GM19395 (cell line): ENCODE results near the gene HSD17B13.
"Not testable (repeated sequence)": the region's sequence is repeated elsewhere in the genome, so short reads cannot be mapped to it uniquely, and the experiment has no call there.

Experiments
- ATAC-seq: cut with Tn5 transposase; IDR thresholded peaks from one replicate; pipeline ENCODE4 v1.9.1; 2021; ENCODE audit warnings: mild to moderate bottlenecking, moderate library complexity; ENCODE audit not compliant: unreplicated experiment

HSD17B13 gene

DNA sequence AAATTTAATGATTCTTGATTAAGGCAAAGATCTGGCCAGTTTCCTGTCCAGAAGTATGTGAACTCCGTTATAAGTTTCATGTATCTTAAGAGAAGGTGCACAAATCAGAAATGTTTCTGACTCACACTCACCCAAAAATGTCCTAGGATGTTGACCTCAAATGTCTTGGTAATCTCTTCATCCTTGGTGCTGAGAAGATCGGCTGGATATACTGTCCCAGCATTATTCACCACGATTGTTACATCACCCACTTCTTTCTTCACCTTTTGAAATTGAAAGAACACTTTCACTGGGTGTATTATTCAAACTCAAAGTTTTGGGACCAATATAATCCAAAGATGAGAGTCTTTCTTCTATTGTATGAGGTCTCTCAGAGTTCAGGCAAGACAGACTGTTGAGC lies 5.7 kb downstream of the HSD17B13 start:
- no peak for ATAC-seq

DNA sequence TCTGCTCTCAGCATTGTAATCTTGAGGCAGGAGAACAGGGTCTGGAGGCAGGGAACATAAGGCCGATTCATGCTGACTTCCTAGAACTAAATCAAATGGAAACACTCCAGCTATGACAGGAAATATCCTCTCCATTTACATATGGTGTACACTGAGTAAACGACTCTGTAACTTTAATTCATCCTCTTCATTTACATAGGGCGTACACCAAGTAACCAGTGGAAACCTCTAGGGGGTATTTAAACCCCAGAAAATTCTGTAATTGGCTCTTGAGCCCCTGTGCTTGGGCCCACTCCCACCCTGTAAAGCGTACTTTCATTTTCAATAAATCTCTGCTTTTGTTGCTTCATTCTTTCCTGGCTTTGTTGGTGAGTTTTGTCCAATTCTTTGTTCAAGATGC lies 7.7 kb downstream of the HSD17B13 start:
- ATAC-seq = not testable (repeated sequence)

DNA sequence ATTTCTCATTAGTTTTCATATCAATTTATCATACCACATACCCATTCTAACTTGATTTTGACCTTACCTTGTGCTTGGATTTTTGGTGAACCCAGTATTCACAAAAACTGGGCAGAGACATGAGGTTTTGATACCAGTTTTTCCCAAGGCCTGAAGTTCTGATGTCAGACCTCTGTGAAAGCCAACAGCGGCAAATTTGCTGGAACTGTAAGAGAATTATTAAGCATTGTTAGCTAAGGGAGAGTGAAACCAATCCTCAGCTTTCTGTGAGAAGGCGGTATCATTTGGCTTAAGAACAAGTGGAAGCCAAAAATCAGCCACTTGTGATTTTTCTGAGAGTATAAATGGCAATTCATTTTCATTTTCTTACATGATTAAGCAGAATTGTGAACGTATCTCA lies 8.9 kb downstream of the HSD17B13 start:
- no peak for ATAC-seq

DNA sequence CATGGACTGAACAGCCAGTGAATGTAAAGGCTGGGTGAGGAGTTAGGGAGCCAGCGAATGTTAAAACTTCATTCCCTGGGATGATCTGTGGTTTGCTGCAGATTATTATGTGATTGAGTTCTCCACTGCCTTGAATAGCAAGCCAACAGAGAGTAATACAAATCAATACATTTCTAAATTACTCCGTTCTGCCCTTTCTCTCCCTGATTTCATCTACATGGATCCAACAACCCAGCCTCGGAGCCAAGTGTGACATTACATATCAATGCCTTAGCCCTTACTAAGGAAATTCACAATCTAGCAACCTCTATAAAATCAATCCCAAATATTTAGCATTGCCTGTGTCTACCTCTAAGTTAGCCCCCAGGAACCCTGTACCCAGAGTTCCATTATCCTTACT lies 11.0 kb downstream of the HSD17B13 start:
- no peak for ATAC-seq

DNA sequence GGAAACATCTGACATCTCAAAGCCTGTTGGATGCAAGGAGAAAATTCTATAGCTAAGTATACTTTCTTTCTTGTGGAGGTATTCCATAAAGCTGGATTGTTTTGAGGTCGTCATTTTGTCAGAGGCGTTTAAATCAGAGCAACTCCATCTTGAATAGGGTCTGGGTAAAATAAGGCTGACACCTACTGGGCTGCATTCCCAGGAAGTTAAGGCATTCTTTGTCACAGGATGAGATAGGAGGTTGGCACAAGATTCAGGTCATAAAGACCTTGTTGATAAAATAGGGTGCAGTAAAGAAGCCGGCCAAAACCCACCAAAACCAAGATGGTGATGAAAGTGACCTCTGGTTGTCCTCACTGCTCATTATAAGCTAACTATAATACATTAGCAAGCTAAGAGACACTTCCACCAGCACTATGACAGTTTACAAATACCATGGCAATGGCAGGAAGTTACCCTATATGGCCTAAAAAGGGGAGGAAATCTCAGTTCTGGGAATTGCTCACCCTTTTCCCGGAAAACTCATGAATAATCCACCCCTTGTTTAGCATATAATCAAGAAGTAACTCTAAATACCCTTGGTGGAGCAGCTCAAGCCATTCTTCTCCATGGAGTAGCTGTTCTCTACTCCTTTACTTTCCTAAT lies 11.9 kb downstream of the HSD17B13 start:
- ATAC-seq = no peak

DNA sequence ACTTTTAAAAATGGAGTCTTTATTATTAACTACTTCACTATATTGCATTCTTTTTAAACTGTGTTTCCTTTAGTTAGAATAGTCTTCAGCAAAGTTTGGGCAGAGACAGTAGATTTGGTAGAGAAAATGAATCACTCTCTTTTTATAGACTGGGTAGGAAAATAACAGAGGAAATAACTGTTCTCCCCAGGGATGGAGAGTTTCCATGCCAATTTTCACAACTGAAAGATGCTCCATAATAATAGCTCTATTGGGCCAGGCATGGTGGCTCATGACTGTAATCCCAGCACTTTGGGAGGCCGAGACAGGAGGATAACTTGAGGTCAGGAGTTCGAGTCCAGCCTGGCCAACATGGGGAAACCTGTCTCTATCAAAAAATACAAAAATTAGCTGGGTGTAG lies 13.1 kb downstream of the HSD17B13 start:
- no peak for ATAC-seq

DNA sequence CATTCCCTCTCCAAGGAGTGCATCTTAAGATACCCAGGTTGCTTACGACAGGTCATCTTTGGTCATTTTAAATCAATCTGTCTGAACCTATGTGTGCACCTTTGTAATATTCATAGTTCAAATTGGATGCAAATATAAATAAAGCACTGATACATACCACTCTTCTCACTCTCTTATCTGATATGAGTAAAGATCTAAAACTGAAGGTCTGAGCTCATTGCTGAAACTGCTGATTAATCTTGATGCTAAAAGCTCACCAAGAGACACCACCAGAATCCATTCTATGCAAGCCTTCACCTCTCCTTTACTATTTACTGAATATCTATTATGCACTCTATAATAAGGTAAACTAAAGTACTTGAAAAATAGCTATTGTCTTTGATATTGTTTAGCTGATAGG lies 16.6 kb downstream of the HSD17B13 start:
- ATAC-seq = no peak

DNA sequence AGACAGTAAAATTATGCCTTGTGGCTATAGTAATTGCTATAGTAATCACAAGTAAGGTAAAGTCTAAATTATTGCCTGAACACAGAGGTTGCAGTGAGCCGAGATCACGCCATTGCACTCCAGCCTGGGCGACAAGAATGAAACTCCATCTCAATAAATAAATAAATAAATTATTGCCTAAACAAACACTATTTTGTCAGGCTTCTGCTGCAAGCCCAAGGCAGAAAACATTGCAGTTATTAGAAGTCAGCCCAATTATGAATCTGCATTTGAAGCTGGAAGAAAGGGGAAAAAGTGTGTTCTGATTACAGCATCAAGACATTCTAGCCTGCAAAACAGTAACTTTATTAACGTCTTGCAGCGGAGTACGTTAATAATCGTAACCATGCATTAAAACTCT lies 17.1 kb downstream of the HSD17B13 start:
- no peak for ATAC-seq

DNA sequence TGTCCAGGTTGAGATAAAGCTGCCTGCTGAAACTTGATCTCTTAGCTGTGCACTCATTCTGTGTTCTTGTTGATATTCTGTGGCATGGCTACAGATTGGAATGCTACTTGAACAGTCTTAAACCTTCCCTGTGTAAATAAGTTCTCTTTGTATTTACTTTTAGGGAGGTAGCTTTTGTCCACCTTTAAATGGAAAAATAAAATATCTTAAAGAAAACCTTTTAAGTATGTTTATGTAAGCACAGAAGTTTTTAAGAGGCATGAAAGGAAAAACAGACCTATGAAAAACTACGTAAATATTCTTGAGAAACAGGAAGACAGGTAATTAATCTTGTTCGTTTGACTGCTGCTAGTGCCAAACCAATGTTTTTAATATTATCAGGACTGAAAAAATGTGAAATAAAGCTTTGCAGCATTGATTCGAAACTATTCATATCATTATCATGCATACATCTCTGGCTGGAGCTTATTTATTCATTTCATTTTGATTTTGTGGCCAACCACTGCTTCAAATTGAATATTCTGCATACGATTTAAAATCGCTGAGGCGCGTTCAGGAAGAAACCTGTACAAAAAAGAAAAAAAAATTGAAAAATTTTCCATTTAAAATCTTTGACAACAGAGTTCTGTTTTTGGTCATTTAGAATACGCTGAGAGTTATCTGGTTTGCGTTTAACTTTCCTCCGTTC lies 17.8 kb downstream of the HSD17B13 start:
- no peak for ATAC-seq

DNA sequence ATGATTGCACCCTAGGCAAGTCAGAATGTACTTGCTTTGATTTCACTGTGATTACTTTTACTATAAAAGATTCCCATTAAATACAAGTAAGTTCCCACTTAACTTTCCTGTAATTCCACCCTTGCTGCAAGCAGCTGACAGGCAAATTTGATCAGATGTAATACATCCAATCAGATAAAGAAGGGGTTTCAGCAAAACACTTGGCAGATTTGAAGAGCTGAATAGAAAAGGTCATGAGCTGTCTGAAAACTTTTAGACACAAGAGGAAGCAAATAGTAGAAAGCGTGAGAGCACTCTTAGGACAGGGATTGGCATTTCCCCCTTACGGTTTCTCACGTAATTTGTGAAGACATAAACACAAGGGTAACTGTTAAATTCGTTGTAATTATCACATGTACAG lies 22.8 kb downstream of the HSD17B13 start:
- no peak for ATAC-seq

DNA sequence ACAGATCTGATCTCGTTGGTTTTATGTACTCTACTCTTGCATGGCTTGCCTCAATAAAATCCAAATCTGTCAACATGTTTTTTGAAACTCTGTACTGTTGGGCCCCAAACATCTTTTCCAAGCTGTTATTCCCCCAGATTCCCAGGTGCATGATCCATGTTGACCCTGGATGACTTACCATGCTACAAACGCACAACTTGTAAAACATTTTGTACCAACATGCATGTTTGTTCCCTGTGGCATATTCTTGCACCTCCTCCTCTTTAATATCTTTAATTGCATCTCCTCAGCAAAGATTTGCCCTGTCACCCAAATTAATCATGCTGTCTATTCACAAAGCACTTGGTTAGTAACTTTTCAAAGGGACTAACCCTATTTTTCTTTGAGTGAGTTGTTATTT lies 24.3 kb downstream of the HSD17B13 start:
- ATAC-seq = no peak

DNA sequence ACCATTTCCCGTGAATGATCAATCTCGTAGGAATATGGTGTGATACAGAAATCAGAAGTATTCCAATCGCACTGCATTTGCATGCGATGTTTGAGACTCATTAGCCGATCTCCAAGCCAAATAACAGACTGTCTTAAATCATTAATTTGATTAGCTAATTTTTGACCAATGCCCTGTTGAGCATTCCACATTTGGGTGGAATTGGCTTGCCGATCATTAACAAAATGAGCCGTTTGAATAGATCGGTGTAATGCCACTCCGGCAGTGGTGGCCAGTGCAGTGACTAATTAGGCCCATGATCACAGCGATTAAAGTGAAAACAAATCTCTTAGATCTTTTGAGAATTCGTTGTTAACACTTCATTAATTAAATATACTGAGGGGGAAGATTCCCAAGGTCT lies 27.8 kb downstream of the HSD17B13 start:
- ATAC-seq = not testable (repeated sequence)

DNA sequence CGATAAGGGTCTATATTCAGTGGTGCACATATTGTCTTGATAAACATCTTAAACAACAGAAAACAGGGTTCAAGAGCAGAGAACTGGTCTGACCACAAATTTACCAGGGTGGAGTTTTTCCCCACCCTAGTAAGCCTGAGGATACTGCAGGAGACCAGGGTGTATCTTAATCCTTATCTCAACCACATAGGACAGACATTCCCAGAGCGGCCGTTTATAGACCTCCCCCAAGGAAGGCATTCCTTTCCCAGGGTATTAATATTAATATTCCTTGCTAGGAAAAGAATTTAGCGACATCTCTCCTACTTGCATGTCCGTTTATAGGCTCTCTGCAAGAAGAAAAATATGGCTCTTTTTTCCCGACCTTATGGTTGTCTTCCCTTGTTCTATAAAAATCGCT lies 28.8 kb downstream of the HSD17B13 start:
- not testable (repeated sequence) for ATAC-seq

DNA sequence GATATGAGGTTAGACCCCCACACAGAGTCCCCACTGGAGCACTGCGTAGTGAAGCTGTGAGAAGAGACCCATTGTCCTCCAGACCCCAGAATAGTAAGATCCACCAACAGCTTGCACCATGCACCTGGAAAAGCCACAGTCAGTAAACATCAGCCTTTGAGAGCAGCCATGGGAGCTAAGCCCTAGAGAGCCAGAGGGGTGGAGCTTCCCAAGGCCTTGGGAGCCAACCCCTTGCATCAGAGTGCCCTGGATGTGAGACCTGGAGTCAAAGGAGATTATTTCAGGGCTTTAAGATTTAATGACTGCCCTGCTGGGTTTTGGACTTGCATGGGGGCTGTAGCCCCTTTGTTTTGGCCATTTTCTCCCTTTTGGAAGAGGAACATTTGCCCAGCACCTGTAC lies 35.7 kb downstream of the HSD17B13 start:
- ATAC-seq = no peak

DNA sequence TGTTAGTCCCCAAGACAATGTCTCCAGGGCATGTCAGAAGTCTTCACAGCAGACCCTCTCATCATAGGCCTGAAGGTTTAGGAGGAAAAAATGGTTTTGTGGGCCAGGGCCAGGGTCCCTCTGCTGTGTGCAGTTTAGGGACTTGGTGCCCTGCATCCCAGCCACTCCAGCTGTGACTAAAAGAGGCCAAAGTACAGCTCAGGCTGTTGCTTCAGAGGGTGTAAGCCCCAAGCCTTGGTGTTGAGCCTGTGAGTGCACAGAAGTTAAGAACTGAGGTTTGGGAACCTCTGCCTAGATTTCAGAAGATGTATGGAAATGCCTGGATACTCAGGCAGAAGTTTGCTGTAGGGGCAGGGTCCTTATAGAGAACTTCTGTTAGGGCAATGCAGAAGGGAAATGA lies 38.4 kb downstream of the HSD17B13 start:
- ATAC-seq = not testable (repeated sequence)

DNA sequence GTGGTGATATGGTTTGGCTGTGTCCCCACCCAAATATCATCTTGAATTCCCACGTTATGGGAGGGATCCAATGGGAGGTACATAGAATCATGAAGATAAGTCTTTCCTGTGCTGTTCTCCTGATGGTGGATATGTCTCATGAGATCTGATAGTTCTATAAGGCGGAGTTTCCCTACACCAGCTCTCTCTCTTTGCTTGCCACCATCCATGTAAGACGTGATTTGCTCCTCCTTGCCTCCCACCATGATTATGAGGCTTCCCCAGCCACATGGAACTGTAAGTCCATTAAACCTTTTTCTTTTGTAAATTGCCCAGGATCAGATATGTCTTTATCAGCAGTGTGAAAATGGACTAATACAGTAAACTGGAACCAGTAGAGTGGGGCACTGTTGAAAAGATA lies 39.5 kb downstream of the HSD17B13 start:
- no peak for ATAC-seq

DNA sequence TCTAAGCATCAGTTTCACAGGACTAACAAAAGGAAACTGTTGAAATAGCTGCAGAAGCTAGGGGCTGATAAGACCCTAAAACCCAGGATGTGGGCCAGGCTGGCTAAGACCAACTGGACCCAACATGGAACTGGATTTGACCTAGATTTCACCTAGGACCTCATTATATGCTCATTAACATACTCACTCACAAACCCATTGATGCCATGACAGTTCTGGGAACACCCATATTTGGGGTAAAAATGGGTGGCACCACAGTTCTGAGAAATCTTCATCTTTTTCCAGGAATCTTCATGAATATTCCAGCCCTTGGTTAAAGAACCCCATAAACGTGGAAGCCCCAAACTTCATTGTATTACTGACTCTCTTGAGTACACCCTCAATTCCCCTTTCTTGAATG lies 41.1 kb downstream of the HSD17B13 start:
- ATAC-seq = no peak

DNA sequence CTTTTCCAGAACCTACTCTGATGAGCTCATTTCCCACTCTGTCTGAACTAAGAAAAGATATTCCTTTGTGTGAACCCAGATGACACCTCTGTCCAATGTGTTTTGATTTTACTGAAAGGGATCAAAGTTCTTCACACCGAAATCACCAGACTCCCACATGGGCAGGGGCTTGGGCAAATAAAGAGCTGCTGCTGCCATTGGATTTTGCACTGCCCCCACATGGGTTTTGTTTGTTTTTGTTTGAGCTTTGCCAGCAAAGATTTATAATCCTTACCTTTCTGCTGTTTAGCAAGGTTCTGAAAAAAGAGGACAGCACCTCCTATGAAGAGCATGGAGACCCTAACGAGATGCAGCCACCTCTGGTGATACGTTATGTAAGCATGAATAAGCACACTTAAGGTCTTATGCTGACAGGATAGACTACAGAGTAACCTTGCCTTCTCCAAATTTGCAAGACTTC lies 44.3 kb downstream of the HSD17B13 start:
- ATAC-seq = no peak

DNA sequence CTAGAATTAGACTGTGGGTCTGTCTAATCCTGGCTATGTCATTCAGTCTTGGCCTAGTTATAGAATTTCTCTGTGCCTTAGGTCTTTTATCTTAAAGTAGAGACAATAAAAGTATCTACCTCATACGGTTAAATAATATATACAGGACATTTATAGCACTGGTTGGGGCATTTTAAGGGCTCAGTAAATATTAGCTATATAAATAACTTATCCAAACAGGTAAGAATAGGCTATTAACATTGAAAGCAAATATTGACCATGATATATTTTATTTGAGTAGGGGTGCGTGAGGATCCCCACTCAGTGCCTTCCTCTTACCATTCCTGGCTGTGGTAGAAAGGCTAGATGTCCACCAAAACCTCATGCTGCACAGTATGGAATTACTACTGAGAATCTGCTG lies 47.4 kb downstream of the HSD17B13 start:
- no peak for ATAC-seq

DNA sequence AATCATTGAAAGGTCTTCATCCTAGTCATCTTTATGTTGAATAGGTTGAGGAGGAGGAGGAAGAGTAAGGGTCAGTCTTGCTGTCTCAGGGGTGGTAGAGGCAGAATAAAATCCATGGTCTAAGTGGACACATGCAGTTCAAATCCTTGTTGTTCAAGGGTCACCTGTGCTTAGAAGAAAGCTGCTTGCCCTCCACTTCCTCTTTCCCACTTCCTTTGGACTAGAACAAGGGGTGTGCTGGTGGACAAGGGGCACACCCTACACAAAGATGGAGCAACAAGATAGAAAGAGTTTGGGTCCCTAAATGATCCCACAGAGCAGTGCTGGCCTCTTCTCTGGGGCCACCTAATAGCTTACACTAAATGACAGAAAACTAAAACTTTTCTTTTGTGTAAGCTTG lies 47.9 kb downstream of the HSD17B13 start:
- no peak for ATAC-seq

DNA sequence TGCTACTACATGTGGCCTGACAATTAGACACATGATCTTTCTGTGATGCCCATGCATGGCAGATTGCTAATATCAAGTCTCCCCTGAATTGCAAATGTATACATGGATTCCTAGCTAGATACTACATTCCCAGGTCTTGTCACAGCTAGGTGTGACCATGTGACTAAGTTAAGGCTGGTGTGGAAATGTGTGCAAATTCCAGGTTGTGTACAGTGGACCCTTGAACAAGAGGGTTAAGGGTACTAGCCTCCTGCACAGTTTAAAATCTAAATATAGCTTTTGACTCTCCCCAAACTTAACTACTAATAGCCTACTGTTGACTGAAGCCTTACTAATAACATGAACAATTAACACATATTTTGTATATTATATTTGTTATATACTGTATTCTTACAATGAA lies 48.4 kb downstream of the HSD17B13 start:
- ATAC-seq = no peak

DNA sequence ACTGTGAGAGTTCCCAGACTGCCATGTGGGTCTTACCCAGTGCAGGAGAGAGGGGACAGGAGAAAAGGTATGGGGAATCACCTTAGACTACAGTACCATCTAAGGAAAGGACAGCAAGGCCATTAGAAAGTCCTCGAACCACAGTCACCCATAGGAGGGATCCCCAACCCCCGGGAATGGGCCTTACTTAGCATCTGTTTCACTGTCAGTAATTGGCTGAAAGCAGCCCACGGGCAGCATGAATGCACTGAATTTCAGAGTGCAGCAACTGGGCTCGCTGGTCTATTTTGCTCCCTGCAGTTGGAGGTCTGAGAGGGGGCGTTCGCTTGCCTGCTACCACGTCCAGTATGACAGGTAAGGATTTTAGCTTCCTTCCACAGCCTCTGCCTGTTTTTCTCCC lies 51.9 kb downstream of the HSD17B13 start:
- ATAC-seq = no peak

DNA sequence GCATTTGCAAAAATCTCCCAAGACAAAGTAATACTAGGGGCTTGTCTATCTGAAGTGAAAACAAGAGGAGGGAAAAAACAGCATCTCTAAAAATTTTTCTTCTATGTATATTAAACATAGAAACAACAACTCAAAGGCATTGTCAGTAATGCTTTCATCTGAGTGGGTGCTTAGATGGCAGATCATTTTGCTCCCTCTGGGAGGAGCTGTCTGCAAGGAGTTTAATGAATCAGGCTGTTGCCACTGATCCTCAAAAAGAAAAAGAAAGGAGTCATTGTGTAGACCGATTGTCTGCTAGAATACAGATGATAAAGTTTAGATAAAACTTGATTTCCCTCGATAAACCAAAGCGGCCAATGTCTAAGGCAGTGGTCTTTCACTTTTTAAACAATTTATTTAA lies 52.5 kb downstream of the HSD17B13 start:
- no peak for ATAC-seq
